Endometrium (tissue), 2 donors: ENCODE data around the gene TCP11L1.
"Not testable (repeated sequence)": the region's sequence is repeated elsewhere in the genome, so short reads cannot be mapped to it uniquely, and the experiment has no call there.

Experiments
- FAIRE-seq: peaks from 2 replicates; lab custom pipeline; 2012; peaks lifted over from hg19 to GRCh38; lab: Jason Lieb, UNC
- donor health status: control.
- donor health status: control.

TCP11L1 gene

DNA sequence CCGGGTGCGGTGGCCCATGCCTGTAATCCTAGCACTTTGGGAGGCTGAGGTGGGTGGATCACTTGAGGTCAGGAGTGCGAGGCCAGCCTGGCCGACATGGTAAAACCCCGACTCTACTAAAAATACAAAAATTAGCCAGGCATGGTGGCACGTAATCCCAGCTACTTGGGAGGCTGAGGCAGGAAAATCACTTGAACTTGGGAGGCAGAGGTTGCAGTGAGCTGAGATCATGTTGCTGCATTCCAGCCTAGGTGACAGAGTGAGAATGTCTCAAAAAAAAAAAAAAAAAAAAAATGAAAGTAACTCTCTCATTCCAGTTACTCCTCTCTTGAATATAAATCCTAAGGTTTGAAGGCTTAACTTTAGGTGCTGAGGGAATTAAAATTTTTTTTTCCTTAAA, 10.2 kb upstream of the TCP11L1 start:
- FAIRE-seq = not testable (repeated sequence)

DNA sequence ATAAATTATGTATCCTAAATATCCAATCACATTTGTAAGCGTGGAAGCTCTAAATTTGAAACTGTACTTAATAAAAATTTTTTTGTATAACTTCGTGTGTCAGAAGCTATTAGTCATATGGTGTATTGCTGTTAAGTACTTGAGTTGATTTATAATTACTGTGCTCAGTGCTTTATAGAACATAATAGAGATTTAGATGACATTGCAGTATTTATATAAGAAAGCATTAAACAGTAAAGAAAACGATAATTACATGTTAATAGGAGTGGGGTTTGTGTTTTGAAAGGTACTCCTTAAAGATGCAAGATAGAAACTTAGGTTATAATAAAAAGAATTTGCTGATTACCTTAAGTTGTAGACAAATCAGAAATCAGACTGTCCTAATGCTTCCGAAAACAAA, 5.9 kb upstream of the TCP11L1 start:
- no peak for FAIRE-seq

DNA sequence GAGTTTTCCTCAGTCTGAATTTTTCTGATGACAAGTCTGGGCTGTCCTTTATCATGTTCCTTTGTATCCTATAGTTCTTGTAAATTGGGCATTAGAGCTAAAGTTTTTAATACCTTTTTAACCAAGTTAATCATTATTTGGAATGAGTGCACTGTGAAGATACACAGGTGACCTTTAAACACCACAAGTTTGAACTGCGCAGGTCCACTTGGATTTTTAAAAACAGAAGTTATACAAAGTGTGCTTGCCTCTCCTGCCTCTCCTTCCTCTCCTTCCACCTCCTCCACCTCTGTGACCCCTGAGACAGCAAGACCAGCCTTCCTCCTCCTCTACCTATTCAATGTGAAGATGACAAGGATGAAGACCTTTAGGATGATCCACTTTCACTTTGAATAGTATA, 4.4 kb upstream of the TCP11L1 start:
- FAIRE-seq = no peak

DNA sequence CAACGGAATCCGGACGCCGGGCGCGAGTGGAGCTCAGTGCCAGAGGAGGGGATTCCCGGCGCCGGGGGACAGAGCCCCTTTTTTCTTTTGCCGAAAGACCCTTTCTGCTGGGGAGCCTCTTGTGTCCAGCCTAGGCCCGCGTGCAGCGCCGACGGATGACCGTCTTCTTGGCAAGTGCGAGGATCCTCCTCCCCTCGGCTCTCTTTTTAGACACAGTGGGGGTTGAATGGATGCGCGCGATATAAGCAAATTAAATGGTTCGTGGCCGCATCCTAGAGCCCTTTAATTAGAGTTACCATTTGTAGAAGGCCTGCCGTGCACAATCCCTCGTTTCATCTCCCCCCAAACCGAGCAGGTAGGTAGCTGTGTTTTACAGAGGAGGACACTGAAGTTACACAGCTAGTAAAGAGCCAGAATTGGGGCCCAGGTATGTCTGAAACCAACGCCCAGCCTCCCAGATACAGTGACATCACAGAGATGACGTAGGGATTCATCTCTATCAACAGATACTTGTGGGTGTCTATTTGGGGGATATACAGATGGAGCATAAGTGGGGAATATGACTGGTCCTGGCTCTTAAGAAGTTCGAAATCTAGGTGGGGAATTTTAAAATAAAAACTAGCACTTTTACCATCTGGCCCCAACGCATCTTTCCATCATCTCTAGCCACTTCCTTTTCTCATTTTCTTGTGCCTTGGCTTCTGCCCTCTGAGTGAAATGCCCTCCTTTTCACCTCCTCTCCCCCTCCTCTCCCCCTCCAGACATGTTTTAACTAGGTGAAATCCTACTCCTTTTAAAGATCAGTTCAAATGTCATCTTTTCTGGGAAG, 875 bp downstream of the TCP11L1 start:
- no peak for FAIRE-seq

DNA sequence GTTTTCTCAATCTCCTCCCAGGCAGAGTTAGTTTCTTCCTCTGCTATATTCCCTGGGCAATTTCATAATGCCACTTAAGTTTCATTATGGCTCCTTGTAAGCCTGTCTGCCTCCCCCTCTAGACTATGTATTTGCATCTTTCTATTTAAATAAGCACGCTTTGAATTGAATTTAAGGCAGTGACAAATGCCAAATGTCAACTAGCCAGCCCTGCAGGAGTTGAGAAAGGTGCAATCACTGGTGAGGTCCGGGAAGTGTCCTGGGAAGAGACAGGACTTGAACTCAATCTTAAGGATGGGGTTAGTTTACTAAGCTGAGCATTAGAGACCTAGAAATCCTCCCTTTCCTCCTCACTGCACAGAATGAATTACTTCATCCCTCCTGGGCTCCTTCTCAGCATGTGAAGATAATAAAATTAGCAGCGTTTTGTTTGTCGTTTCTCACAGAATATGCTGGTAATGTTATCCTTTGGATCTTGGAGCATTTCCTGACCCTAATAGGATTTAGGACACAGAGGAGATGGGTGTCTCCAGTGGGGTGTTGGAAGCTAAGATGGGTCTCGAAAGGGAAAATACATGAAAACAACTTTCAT, 1.6 kb downstream of the TCP11L1 start:
- no peak for FAIRE-seq

DNA sequence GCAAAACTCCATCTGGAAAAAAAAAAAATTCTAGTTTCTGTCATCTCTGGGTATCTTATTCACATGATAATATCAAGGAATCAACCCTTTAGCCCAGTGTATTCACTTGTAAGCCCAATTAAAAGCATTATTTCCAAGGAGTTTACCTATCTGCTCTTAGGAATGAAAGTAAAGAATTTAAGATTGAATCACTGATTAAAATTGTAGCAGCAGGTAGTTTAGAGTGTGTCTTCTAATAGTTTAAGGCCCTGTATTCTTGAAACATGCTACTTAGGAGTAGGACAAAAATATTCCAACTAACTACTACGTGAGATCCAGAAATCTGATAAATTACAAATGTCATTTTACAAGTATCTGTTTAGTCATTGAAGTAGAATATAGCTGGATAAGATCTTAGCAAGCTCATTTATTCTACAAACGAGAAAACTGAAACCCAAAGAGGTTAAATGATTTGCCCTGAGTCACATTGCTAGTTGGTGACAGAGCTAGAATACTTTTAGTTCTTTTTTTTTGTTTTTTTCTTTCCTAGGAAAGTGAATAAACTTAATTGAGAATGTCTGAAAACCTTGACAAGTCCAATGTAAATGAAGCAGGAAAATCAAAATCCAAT, 4.0 kb downstream of the TCP11L1 start:
- no peak for FAIRE-seq

DNA sequence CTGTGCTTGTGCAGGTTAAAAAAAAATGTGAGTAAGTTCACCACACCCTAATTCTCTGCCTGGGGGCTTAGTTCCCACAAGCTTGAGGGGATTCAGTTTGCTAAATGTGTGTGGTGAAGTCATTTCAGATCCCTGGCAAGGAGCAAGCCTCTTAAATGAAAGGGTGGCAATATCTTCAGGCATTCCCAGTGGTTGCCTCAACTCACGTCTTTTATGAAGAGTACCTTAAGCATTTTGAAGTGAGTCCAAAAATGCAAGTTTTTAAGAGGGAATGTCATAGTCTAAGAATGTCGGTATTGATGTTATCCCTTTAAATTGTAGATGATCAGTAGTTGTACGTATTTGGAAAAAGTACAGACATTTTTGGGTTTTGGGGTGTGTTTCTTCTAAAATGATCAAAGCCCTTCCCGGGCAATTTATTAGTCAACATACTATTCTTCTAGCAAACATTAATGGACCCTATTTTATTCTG, 4.9 kb downstream of the TCP11L1 start:
- no peak for FAIRE-seq

DNA sequence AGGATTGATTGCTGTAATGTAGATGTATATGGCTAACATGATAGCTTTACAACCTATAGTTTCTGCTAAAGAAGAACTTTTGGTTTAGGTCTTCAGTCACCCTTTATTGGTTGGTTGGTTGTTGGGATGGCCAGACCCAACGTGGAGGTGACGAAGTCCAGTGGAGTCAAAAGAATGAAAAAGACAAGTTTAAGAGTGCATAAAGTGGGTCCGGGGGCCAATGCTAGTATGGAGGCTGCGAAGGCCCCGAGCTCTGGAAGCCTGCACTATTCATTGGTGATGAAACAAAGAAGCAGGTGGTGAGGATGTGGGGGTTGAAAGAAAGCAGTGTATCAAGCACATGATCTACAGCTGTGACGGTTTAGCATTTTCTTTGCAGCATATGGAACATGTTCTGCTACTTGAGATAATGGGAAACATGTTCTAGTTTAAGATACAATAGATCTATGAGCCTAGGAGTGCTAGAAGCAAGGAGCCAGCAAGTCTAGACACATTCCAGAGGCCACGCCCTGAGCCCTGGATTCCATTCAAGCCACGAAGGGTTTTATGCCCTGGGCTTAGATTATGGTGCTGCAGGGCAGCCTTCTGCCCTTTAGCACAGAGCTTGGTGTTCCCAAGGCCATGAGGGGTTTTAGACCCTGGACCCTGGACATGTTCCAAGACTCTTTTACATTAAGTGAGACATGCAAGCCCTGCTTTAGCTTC, 6.3 kb downstream of the TCP11L1 start:
- FAIRE-seq = no peak

DNA sequence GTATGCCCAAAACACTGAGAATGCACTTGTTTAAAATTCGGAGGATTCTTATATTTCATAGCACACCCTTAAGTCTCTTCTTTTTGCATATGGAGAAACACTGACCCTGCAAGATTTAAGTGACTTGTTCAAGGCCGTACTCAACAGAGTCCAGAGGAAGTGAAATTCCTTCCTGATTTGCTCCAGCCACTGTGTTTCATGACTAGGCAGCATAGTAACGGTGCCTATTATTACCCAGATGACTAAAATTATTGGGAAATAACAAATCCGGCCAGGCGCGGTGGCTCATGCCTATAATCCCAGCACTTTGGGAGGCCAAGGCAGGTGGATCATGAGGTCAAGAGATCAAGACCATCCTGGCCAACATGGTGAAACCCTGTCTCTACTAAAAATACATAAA, 9.3 kb downstream of the TCP11L1 start:
- FAIRE-seq = not testable (repeated sequence)

DNA sequence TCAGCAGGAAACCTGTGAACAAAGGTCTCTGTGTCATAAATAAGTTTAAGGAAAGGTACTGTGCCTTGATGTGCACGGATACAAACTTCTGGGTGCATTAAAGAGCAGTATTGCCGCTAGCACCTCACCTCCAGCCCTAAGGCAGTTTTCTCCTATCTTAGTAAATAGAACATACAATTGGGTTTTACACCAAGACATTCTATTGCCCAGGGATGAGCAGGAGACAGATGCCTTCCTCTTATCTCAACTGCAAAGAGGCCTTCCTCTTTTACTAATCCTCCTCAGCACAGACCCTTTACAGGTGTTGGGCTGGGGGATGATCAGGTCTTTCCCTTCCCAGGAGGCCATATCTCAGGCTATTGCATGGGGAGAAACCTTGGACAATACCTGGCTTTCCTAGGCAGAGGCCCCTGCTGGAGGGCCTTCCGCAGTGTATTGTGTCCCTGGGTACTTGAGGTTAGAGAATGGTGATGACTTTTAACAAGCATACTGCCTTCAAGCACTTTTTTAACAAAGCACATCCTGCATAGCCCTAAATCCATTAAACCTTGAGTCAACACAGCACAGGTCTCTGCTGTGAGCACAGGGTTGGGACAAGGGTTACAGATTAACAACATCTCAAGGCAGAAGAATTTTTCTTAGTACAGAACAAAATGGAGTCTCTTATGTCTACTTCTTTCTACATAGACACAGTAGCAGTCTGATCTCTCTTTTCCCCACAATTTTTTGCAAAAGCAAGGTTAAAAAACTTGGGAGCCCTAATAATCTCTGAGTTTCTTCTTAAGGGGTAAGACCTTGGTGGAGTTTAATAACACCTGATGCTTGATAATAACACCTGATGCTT, 10.4 kb downstream of the TCP11L1 start:
- FAIRE-seq = not testable (repeated sequence)

DNA sequence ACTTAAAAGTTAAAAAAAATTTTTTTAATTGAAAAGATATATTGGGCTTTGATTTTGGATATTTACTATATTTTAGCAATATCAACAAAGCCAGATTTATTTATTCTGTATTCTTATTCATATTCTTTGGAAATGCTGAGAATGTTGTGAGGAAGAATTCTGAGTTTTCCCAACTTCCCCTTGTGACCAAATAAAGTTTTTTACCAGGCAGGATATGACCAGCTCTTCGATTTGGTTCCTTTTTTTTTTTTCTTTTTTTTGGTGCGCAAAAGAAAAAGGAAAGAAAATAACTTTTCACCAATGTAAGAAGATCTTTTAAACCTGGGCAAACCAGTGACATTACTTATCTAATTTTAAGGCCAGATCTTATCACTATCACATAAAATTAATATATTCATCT, 12.9 kb downstream of the TCP11L1 start:
- no peak for FAIRE-seq

DNA sequence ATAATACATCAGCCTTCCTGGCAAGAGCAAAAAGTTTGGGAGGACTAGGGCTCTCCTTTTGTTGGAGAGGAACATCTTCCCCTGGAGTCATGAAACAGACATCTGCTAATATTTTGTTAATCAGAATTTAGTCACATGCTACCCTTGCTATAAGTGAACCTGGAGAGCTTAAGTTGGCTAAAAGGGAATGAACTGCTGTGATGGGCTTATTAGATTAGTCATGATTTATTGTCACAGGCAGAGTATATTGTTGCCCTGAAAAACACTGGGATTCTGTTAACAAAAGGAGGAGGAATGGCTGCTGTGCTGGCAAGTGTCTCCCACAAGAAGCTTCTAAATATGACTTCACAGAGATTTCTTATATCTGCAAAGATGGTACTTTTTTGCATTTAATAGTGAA, 16.0 kb downstream of the TCP11L1 start:
- FAIRE-seq = no peak

DNA sequence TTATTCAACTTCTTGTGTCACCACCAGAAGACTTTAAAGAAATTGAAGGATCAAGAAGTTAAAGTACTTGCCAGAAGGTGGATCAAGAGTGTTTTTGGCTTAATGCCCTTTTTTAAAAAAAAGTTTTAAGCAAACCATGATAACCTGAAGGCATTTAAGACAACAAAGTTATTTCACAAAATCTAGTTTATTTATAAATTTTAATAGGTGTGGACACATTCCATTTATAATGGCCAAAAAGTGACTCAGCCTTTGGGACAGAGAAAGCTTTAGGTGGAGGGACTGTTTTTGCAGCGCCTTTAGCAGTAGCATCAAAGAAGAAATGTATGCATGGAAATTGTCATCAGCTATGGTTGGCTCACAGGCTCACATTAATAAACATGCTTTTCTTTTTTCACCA, 17.9 kb downstream of the TCP11L1 start:
- FAIRE-seq = no peak

DNA sequence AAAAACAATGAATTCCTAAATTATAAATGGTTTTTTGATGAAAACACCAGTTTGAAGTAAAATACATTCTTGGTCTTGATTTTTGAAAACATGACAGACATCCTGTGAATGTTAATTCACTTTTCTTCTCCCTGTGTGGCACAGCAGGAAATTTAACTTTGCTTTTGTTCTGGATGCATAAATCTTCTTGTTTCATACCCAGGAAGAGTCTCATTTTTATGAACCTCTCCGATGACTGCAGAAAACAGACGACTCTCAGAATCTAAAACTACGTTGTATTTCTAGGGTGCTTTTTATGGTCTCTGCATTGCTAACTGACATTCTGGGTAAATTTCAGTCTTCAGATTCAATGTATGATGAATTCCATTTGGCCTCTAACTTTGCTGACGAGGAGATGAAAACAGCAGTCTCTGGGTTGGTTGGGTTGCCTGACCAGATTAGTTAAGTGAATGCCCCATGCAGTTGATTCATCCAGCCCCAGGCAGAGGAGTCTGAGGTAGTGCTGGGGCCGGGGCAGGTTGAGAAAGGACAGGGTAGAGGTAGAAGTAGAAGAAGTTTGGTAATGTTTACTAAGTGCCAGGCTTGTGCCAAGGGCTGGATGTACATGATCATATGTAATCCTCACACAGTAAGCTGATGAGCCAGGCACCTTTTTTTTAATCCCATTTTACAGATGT, 20.1 kb downstream of the TCP11L1 start:
- FAIRE-seq = no peak

DNA sequence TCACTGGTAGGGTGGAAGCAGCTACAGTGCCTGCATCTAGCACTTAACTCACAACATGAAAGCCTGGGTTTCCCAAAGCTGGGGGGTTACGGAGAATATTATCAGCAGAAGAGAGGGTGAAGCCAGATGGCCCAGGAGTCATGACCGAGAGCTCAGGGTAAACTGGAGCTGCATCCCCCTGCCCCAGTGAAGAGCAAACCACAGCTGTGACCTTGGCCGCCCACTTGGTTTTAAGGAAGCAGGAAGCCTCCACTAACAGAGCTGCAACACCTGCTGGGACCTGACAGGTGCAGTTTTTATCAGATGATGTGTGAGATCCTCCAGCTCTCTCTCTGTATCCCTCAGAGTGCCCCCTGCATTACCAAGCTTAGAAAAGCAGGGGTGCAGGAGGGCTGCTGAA, 20.9 kb downstream of the TCP11L1 start:
- no peak for FAIRE-seq

DNA sequence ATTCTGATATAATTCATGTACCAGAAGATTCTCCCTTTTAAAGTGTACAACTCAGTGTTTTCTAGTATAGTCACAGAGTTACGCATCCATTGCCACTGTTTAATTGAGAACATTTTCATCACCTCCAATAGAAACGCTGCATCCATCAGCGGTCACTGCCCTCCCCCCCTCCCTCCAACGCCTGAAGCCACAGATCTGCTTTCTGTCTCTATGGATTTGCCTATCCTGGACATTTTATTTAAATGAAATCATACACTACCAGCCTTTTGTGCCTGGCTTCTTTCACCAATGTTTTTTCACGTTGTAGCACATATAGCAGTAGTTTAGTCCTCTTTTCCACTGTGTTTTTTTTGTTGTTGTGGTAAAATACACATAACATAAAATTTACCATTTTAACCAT, 22.8 kb downstream of the TCP11L1 start:
- no peak for FAIRE-seq

DNA sequence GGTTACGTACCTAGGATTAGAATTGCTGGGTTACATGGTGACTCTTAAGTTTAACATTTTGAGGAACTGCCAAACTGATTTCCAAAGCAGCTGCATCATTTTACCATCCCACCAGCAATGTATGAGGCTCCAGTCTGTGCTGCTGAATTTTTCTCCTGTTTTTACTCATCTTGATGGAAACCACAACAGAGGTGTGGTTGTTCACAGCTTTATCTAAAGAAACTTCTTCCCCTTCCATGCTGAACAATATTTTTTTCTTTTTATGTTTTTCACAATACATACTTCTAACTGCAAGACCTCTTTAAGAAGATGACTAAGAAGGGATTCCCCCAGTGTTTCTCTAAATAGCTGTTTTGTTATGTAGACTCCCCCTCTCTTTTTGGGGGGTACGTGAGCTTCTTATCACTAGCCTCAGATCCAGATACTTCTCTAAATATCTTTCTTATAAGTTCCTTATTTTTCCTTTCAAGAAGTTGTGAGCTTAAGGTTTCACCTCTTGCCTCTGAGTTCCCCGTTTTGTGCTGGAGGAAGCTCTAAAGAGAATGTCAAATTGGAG, 24.0 kb downstream of the TCP11L1 start:
- no peak for FAIRE-seq

DNA sequence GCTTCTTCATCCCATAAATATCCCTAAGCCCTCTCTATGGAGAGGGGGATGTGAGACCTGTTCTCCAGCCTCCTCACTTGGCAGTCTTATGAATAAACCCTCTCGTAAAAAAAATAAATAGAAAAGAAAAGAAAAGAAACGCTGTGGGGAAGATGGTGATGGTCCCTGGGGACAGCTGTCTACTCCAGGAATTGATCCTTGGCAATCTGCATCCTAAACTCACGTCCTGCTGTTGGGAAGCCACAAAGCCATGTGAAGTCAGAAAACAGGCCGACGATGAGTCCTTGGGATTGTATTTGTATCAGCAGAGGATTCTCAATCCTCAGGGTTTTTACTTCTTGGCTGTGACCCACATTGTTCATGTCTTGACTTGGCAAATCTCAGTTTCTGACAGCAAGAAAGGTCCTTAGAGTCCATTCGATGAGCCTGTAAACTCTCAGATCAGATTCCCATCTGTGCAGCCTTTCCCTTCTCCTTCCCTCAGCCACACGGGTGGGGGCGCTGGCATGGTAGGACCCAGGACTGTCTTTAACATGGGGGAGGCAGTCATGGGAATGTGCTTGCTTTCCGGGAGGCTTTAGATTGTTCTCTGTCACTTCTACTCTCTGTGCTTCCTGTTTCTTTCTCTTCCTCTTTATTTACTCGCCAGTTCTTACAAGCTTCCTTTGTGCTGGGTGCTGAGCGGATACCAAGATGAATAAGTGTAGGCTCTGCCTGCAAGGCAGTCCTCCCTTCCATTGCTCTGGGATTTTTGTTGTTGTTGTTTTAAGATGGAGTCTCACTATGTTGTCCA, 24.9 kb downstream of the TCP11L1 start:
- FAIRE-seq = no peak

DNA sequence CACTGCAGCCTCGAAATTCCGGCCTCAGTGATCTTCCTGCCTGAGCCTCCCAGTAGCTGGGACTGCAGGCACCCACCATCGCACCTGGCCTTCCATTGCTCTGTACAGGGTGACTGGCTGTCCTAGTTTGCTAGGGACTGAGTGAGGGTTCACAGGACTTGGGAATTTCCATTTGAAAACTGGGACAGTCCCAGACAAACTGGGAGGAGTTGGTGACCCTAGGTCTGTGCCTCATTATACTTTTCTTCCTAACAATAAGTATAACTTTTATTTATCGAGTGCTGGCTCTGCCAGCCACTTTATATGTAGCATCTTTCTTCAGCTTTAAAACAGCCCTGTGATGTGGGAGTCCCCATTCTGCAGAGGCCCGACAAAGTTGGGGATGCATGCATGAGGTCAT, 25.5 kb downstream of the TCP11L1 start:
- FAIRE-seq = no peak
